Measurements from ENCODE around the gene LAMA2. TPM values are rescaled to one million over a fixed set of nuclear protein-coding genes. Genes with fewer than 3 reads are reported as not detected.

The LAMA2 gene
- total RNA-seq, 5 donors from 2014 or later (not counting 1 experiment from before 2014, with no cell fraction given) = 0.30 to 0.62 (median 0.45) TPM

DNA sequence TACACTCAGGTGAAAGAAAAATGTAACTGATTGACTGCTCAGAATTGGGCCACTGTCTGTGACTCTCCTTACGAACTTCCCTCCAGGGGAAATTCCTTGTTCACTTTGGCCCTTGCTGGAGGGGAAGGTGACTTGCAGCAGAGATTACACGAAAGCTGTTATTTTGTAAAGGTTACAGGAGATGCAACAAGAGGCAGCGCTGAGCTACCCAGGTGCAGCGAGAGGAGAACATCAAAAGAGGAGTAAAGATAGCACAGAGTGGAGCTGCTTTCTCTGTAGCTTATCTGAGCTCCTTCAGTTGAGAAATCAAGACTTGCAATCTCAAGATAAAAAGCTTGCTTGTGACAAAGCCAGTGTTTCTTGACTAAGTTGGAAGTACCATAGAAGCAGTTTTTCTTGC is 682.4 kb downstream of the LAMA2 start:
- Mint-ChIP-seq H3K36me3 (peaks cover 4% of the 10 kb centered on the region), H3K9me3 (peaks cover 0 to 4% (median 4%) of the 10 kb centered on the region in 3 donors), H3K4me1 (peaks cover 0 to 6% (median 3%) of the 10 kb centered on the region in 3 donors), H3K4me3 (no peak overlapping the region), H3K27me3 (peaks cover 0 to 4% of the 10 kb centered on the region in 2 donors), H3K27ac (no peak overlapping the region)
- Histone ChIP-seq H3K9me3 (no peaks in the 10 kb centered on the region), H3K4me1 (ENCODE audit: control insufficient read depth in 1 of 2, extremely low read depth in 1 of 2, insufficient read depth in 2 of 2, low read length in 2 of 2) (no peaks in the 10 kb centered on the region), H3K27ac (ENCODE audit: low read length) (no peak overlapping the region), H3K4me3 (ENCODE audit: control insufficient read depth in 1 of 2, extremely low read depth in 1 of 2, low read length in 1 of 2) (no peak overlapping the region), H3K36me3 (ENCODE audit: control insufficient read depth in 2 of 2, extremely low read depth in 1 of 2, insufficient read depth in 1 of 2, low read length in 1 of 2) (no peaks in the 10 kb centered on the region), H3K27me3 (replicated peaks in 1 of 2; ENCODE audit: control insufficient read depth in 2 of 2, extremely low read depth in 1 of 2, insufficient read depth in 2 of 2, low read length in 1 of 2) (peaks cover 0 to 4% of the 10 kb centered on the region in 2 experiments)
- DNase-seq (no peak), ATAC-seq (replicated peaks in 1 of 4) (peak in 1 of 4 experiments; percentile 42)
- ChIA-PET CTCF (interaction anchor here (0.6 to 2.0 kb wide), 5 partner anchors 9 to 531 kb away, joined by 3 to 6 read pairs (median 3); no protein-coding TSS in a partner anchor), POLR2A (no interaction called here)
- 35% methylated on average over 2 of the region's 4 CpGs for WGBS (ENCODE audit: insufficient coverage)

GRCh38 chr6:129565811-129566210 is 682.9 kb downstream of the LAMA2 start:
- DNase-seq (no peak), ATAC-seq (replicated peaks in 1 of 4) (no peak)
- H3K27ac Mint-ChIP-seq = no peak overlapping the region
- peaks cover 0 to 4% of the 10 kb centered on the region in 2 donors for H3K27me3 Mint-ChIP-seq
- CTCF ChIA-PET = interaction anchor here (0.6 to 2.0 kb wide), 4 partner anchors 9 to 531 kb away, joined by 3 to 6 read pairs (median 3); no protein-coding TSS in a partner anchor
- H3K4me1 ChIP-seq (ENCODE audit: control insufficient read depth in 1 of 2, extremely low read depth in 1 of 2, insufficient read depth in 2 of 2, low read length in 2 of 2) = no peaks in the 10 kb centered on the region
- H3K36me3 ChIP-seq (ENCODE audit: control insufficient read depth in 2 of 2, extremely low read depth in 1 of 2, insufficient read depth in 1 of 2, low read length in 1 of 2) = no peaks in the 10 kb centered on the region
- no peaks in the 10 kb centered on the region for H3K9me3 ChIP-seq
- H3K4me1 Mint-ChIP-seq = peaks cover 0 to 6% (median 3%) of the 10 kb centered on the region in 3 donors
- 100% methylated on average over 1 of the region's 2 CpGs for WGBS (ENCODE audit: insufficient coverage)
- POLR2A ChIA-PET = no interaction called here
- H3K36me3 Mint-ChIP-seq = peaks cover 6% of the 10 kb centered on the region
- peaks cover under 1 to 6% (median 5%) of the 10 kb centered on the region in 3 donors for H3K9me3 Mint-ChIP-seq
- peaks cover 0 to 4% of the 10 kb centered on the region in 2 experiments for H3K27me3 ChIP-seq (replicated peaks in 1 of 2; ENCODE audit: control insufficient read depth in 2 of 2, extremely low read depth in 1 of 2, insufficient read depth in 2 of 2, low read length in 1 of 2)
- H3K4me3 ChIP-seq (ENCODE audit: control insufficient read depth in 1 of 2, extremely low read depth in 1 of 2, low read length in 1 of 2) = no peak overlapping the region
- H3K27ac ChIP-seq (ENCODE audit: low read length) = no peak overlapping the region
- no peak overlapping the region for H3K4me3 Mint-ChIP-seq

All from T-cell (primary cell).